GM19324 (cell line): ENCODE results near the gene TARS2.

Experiments
- ATAC-seq: cut with Tn5 transposase; IDR thresholded peaks from one replicate; pipeline ENCODE4 v1.9.1; 2021; ENCODE audit warnings: mild to moderate bottlenecking, moderate library complexity; ENCODE audit not compliant: unreplicated experiment, low FRiP score

Gene TARS2

DNA sequence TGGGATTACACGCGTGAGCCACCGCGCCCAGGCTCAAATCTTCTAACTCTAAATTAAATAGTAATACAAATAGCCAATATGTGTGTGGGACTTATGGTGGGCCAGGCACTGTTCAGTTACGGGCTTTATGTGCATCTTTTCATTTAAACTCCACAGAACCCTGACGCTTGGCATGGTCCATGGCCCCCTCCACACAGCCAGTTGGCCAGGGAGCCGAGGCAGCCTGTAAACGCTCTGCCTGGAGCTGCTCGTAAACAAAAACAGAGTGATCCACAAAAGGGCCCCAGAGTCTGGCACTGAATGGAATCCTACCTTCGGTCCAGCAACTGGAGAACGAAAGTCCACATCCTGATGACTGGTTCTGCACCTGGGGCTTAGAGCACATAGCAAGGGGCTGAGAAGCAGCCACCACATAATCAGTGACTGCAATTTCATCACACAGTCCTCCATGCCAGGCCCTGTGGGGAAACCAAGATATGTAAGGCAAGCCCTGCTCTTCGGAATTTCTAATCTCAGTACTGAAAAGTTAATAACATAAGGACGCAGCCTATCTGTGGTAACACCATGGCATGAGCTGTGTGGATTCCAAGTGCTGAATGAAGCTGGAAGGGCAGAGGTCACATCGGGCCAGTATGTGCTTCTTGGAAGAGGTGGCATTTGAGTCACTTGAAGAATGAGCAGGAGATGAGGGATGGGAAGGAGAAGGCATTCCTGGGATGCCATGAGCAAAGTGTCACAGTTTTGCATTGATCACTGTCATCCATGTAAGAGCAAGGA, 48.5 kb downstream of the TARS2 start:
- ATAC-seq = no peak

DNA sequence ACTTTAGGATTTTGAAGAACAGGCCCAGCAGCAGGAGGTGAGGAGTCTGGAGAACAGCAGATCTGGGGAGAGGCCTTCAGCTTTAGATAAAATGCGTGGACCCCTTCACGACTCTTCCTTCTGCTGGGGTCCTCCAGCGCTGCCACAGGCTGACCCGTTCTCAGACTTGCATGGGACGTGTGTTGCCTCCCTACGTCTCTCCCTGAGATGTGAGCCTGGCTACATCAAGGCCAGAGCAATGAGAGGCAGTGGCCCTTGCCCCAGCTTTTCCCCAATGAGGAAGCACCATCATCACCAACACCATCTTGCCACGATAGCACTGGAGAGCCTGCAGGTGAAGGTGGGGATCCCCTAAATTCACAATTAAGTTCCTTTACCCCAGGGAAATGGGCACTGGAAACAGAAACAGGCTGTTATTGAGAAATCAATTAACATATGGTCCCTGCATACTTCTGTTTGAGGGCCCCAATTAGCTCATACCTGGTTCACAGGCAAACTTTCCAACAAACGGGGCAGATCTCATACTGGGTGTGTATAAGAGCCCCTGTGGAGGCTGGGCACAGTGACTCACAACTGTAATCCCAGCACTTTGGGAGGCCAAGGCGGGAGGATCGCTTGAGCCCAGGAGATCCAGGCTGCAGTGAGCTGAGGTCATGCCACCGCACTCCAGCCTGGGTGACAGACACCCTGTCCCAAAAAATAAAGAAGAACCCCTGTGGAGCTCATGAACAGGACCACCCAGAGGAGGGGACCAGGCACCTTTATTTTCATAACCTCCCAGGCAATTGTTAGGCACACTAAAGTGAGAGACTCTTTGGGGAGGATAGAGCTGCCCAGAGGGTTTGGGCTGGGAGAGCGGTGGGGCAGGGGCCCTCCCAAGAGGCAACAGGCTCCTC, 49.9 kb downstream of the TARS2 start:
- no peak for ATAC-seq

DNA sequence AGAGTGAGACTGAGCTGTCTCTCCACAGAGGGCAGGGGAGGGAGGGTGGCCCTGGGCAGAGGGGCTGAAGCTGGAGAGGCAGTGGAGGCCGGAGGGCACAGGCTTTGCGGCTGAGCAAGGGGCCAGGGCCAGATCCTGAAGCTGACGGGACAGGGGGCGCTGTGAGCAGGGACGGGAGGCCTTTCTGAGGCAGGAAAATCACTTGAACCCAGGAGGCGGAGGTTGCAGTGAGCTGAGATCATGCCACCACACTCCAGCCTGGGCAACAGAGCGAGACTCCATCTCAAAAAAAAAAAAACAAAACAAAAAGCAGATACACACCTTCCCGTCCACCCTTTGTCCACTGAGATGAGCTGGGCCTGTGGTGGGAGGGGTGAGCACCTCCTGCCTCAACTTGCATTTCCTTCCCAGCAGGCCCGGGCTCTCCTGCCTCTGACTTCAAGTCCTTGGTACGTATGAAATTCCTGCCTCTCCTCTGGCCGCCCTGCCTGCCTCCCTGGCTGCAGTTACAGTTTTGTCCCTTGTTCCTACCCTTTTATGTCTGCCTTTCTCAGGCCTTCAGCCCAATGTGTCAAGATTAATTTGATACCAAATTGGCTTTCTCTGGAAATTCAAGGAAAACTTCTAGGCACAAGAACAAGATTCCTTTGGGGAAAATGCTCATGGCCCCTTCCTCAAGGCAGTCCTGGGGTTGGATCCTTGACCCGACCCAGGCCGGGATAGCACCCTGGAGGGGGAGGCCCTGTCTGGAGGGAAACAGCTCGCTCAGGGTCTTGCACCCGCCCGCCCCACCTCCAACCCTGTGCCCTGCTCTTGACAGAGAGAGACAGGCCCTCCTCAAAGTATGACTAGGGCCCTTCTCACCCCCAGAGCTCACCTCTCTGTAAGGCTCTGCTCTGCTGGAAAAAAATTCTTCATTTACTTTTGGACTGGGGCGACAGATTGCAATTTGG, 50.8 kb downstream of the TARS2 start:
- ATAC-seq = no peak

DNA sequence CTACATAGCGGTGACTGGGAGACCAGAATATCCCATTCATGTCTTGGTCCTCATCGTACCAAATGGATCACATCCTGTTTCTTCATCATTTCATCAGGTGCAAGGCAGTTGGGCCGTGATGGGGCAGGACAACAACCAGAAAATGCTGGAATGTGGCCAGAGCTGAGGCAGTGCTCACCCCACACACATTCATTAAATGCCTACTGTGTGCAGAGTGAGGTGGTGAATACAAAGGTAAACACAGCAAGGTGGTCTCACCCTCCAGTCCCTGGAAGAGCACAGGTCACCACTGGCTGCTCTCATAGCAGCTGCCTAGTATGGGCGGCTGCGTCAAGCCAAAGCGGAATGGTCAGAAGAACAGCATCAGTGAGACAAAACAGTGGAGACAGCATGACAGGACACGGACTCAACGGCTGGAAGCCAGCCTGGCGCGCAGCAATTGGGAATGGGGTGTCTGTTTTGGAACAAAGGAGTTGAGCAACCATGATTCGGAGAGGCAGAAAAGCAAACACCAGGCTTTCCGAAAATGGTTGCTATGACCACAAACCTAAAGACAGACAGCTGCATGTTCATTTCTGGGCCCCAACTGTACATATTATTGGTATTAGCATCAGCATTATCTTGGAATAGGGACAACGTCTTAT, 56.4 kb downstream of the TARS2 start:
- ATAC-seq = no peak

DNA sequence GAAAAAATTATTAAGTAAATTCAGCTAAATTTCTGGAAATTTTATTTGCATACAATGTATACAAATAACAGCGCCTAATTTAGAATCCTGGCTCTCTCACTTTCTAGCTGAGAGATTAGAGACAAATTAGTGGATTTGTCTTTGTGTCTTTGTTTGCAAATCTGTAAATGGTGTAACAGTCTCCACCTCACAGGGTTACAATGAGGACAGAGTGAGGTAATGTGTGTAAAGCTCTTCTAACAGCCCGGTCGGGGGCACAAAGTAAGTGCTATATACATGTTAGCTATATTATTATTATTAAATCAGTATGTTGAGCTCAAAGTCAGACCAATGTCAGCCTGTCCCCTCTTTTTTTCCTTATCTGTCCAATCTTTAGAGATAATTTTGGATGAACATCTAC, 57.0 kb downstream of the TARS2 start:
- ATAC-seq = no peak

DNA sequence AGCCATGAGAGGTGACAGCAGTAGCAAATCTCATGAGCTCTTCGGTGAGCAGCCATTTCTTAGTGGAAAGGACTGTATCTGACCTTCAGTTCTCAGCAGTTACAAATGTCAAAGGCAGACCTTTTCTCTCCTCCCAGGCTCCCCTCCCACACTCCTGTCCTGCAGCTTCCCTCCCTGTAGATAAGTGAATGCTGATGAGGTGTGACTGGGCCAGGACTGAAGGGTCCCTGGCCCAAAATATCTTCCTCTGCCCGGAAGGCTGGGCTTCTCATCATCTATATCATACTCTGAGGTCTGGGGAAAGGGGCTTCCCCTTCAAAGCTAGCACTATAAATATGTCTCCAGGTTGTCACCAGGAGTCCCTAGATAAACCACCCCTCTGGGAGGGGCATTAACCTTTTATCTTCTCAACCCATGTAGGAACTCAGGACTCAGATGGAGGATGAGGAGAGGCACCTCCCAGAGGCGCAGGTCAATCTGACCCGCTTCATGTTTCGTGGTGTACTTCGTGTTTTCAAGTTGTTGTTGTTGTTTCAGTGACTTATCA, 58.3 kb downstream of the TARS2 start:
- ATAC-seq = no peak

DNA sequence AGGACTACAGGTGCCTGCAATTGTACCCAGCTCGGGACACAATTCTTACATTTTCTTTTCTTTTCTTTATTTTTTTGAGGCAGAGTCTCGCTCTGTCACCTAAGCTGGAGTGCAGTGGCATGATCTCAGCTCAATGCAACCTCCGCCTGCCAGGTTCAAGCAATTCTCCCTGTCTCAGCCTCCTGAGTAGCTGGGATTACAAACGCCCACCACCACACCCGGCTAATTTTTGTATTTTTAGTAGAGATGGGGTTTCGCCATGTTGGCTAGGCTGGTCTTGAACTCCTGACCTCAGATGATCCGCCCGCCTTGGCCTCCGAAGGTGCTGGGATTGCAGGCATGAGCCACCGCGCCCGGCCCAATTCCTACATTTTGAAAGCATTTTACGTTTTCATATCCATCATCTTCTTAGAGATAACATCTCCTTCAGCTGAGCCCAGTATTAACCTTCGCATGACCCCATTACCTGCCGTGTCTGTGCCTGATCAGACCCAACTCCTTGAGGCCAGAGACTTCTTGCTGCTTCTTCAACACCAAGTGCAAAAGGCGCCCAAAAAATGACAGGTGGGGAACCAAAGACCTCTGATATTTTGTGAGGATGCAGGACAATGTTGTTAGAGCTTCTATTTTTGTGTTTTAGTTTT, 59.2 kb downstream of the TARS2 start:
- ATAC-seq = no peak

DNA sequence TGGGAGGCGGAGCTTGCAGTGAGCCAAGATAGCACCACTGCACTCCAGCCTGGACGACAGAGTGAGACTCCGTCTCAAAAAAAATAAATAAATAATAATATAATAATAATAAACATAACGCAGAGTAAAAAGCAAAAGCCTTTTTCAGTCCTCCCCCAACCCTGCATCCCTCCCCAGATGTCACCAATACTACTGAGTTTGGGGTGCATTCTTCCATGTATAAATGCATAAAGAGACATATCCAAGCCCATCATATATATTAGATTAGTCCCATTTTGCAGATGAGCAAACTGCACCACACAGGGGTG, 61.1 kb downstream of the TARS2 start:
- ATAC-seq = no peak

DNA sequence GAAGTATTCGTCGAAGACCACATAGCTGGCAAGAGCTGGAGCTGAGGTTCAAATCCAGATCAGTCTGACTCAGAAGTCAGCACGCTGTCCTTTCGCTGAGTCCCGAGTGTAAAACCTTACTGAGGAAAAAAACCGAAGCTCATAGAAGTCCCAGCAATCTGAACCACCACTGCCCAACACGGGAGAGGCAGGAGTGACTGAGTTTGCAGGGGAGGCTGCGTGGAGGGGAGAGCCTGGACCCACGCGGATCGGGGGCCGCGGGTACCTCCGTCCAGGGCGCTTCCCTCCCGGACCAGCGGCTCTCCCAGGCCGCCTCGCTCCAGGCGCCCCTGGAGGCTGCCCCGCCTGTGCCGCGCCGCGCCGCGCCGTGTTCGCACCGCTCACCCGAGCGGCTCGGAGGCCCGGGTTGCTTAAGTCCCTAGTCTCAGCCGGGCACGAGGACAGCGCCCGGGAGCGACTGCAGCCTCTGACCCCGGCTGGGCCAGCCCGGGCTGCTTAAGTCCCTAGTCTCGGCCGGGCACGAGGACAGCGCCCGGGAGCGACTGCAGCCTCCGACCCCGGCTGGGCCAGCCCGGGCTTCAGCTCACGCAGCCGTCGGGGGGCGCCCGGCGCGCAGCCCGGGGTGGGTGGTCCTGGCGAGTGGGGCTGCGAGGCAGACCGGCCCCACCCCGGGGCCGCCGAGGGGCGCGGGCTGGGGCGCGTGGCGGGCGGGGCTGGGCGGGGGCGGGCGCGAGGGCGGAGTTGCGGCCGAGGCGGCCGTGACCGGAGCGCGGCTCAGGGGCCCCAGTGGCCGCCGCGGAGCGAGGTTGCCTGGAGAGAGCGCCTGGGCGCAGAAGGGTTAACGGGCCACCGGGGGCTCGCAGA, 61.6 kb downstream of the TARS2 start, which contains the start of gene ADAMTSL4:
ADAMTSL4 (plus strand) TSS at position 777 of the 864 bp plus-strand sequence. CDS start 2,881 bp downstream, outside the sequence.
- ATAC-seq = no peak

DNA sequence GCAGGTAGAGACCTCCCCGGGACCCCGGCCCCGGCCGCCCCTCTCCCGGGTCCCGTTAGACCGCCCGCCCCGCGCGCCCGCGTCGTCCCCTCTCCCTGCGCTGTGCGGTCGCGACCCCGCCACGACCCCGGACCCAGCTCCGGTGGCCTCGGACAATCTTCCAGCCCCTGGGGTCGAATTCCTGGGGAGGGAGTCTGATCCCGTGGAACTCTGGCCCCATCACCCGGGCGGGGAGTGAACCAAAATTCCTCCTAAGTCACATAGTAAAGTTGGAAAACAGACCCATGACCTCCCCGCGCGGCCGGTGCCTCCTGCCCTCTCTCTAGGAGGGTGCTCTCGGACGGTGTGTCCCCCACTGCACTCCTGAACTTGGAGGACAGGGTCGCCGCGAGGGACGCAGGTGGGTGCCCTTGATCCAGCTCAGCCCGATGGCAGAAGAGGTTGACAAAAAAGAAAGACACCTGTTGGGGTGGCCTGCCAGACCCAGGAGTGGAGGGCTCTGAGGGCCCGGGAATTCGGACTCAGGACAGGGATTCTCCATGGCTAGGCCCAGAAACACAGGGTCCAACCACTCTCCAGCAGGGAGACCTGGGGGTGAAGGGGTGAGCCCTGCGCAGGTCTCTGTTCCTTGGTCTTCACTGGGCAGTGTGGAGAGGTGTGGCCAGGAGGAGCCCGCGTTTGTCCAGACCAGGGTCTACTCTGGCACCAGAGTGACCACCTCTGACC, 62.4 kb downstream of the TARS2 start:
- ATAC-seq = no peak

DNA sequence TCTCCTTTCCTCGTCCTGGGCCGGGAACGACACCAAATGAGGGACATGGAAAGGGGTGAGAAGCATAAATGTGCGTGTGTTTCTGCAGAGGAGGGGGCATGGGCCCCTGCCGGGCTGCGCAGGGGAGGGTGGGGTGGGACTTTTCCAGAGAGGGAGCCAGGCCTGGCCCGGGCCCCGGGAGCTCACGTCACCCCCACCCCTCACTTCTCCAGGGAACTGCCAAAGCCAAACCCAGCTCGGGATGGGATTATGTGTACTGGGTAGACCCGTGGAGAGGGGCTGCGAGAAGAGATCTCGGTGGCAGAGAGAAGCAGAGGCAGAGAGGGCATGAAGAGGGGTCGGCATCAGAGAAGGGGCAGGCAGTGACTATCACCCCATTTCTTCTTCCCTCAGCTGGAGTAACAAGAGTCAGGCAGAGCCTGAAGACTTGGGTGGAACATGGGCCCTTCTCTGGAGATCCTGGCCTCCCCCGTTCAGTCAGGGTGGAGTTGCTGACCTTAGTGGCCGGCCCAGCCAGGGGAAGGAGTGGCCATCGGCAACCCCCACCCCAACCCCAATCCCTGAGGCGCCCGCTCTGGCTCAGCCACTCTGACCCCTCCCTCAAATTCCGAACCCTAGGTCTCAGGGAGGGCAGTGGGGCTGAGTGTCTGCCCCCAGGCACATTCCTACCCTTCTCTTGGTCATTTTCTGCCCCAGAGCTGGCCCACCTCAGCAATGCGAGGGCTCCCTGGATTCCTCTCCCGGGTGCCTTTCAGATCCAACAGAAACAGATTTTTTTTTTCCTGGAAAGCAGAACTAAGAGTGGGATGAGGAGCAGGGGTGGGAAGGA, 63.2 kb downstream of the TARS2 start:
- ATAC-seq = no peak

DNA sequence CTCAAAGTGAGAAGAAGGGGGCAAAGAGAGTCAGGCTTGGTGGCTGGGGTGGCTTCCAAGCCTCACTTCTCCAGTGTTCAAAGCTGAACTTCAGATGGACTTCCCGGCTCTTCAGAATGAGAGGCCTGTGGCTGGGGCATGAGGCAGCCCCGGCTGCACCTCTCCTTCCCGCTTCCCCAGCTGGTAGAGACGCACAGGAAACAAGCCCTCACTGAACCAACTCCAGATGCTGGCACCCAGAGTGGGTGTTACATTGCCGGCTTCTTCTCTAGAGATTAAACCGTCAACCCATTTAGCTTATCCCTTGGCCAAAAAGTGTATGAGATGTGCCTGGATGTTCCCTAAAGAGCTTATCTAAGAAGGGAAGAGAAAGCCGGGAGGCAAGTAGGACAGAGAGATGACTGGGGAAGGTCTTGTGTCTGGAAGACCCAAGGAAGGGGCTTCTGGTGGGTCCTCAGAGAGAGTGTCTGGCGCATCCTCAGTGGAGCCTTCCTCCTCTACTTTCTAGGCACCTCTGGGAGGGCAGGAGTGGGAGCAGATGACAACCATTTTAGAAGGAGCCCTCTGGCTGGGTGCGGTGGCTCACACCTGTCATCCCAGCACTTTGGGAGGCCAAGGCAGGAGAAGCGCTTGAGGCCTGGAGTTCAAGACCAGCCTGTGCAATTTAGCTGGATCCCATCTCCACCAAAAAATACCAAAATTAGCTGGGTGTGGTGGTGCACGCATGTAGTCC, 64.0 kb downstream of the TARS2 start:
- no peak for ATAC-seq

DNA sequence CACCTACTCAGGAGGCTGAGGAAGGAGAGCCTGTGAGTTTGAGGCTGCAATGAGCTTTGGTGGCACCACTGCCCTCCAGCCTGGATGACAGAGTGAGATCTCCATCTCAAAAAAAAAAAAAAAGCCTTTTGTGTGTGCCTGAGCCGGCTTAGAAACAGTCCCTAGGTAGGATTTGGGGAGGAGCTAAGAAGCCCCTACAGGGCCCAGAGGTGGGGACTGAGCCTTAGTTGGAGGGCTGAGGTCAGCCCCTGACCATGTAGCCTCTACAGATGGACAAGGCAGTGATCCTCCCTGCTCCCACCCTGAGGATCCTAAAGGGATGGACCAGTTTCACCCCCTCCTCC, 64.5 kb downstream of the TARS2 start:
- ATAC-seq = no peak

DNA sequence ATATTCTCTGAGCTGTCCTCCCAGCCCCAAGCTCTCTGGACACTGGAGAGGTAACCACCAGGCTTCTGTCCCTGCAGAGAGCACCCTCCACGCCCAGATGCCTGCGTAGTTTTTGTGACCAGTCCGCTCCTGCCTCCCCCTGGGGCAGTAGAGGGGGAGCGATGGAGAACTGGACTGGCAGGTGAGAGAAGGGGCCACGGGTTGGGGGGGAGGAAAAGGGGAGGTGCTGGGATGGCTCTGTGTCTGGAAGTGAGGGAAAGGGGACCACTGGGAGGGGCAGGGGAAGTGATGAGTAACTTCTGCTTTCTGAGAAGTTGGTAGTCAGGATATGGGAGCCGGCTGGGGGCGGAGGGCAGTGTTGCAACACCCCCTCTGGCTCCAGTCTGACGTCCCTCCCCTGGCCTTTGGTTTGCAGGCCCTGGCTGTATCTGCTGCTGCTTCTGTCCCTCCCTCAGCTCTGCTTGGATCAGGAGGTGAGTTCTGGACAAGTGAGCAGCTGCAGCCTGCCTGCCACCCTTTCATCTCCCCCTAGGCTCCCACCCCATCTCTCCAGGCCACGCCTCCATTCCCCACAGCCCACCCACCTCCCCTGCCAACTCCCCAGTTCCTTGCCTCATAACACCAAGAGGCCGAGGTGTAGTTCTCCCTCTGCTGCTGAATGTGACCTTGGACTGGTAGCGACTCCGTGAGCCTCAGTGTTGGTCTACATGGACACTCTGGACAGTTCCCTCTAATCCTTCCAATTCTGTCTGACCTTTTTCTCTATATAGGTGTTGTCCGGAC, 65.1 kb downstream of the TARS2 start:
- ATAC-seq = no peak

DNA sequence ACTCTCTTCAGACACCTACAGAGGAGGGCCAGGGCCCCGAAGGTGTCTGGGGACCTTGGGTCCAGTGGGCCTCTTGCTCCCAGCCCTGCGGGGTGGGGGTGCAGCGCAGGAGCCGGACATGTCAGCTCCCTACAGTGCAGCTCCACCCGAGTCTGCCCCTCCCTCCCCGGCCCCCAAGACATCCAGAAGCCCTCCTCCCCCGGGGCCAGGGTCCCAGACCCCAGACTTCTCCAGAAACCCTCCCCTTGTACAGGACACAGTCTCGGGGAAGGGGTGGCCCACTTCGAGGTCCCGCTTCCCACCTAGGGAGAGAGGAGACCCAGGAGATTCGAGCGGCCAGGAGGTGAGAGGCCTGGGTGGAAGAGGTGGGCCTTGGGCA, 65.7 kb downstream of the TARS2 start:
- no peak for ATAC-seq
